IPS DF 6.9 (cell line): ENCODE data around the gene DSCAM.

ENCODE experiments used
- DNase-seq: peaks from one replicate; pipeline ENCODE4 v3.0.0-alpha.2; 2013; ENCODE audit warnings: low read depth, low spot score
- H3K27ac ChIP-seq: one replicate; pipeline ENCODE4 v1.5.1; 2013; ENCODE audit warnings: low read length, control low read depth
- H3K27me3 ChIP-seq: 2 replicates; pipeline ENCODE4 v1.6.1; 2013; ENCODE audit warnings: mild to moderate bottlenecking, low read length; ENCODE audit not compliant: control insufficient read depth, insufficient read depth
- H3K36me3 ChIP-seq: 2 replicates; pipeline ENCODE4 v1.6.1; 2013; ENCODE audit warnings: low read length; ENCODE audit not compliant: control insufficient read depth, insufficient read depth
- H3K4me1 ChIP-seq: 2 replicates; pipeline ENCODE4 v1.6.1; 2013; ENCODE audit warnings: low read length; ENCODE audit not compliant: control insufficient read depth, insufficient read depth
- H3K4me3 ChIP-seq: 2 replicates; pipeline ENCODE4 v1.5.1; 2013; ENCODE audit warnings: mild to moderate bottlenecking, low read length
- H3K9me3 ChIP-seq: 2 replicates; pipeline ENCODE4 v1.6.1; 2013; ENCODE audit warnings: low read length, inconsistent platforms; ENCODE audit not compliant: control insufficient read depth, insufficient read depth
- WGBS: extraction: QIAGEN DNeasy Blood & Tissue Kit; methylation state at CpG from one replicate; pipeline ENCODE4 v1.1.7; 2013; ENCODE audit warnings: mixed read lengths, missing lambda C conversion rate; ENCODE audit not compliant: insufficient read length, insufficient coverage; 5-methylcytosine and 5-hydroxymethylcytosine counted together

Gene DSCAM

DNA sequence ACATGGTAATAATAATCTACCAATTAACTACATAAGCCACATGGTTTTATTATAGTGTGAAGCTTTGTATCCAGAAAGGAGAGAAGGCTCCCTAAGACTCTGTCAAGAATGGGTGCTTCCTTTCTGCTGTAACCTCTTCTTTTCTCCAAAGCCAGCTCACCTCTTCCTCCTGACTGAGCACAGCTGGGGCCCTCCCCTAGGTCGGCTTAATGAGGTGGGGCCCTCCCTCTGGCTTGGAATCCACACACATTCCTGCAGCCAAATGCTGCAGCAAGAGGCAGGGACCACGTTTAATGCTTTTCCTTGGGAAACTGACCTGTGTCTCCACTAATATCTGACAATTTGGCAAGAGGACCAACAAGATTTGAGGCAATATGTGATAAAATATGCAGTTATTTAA is 94.8 kb downstream of the DSCAM start:
- DNase-seq, result no peak
- Histone ChIP-seq H3K27ac (no peak overlapping the region), H3K27me3 (no peaks in the 10 kb centered on the region), H3K4me1 (no peaks in the 10 kb centered on the region), H3K9me3 (peaks cover 5% of the 10 kb centered on the region), H3K4me3 (no peak overlapping the region), H3K36me3 (no peaks in the 10 kb centered on the region)
- no CpG with 5 or more reads among the region's 2 CpGs for whole genome bisulfite sequencing

DNA sequence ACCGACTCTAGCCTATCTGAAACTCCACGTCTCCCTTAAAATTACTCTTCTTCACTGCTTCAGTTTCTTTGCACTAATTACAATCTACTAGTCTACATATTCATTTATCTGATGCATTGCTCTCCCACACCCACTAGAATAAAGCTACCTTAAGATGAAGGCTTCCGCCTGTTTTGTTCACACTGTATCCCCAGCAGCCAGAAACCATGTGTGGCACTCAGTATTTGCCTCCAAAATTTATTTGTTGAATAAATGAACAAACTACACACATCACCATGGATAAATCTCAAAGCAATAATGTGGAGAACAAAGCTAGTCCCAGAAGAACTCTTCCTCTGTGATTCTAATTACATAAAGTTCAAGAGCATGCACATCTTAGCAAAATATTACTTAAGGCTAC is 95.7 kb downstream of the DSCAM start:
- Histone ChIP-seq H3K27ac (no peak overlapping the region), H3K4me1 (no peaks in the 10 kb centered on the region), H3K4me3 (no peak overlapping the region), H3K9me3 (peaks cover 5% of the 10 kb centered on the region), H3K27me3 (no peaks in the 10 kb centered on the region), H3K36me3 (no peaks in the 10 kb centered on the region)
- WGBS, result no CpG with 5 or more reads among the region's 3 CpGs
- no peak for DNase-seq

DNA sequence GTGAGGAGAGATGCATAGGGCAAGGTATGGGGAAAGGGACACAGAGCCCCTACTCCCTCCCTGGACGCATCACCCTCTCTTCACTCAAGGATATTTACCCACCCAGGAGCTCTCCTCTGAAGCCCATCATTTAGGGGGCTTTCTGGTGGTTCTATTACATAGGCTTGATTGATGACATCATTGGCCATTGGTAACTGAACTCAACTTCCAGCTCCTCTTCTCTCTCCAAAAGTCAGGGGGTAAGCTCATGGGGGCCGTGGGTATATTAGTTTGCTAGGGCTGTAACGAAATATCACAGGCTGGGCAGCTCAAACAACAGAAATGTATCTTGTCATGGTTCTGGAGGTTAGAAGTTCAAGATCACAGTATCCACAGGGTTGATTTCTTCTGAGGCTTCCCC is 110.8 kb downstream of the DSCAM start:
- Histone ChIP-seq H3K9me3 (peaks cover 13% of the 10 kb centered on the region), H3K36me3 (no peaks in the 10 kb centered on the region), H3K27ac (no peak overlapping the region), H3K4me3 (no peak overlapping the region), H3K27me3 (no peaks in the 10 kb centered on the region), H3K4me1 (no peaks in the 10 kb centered on the region)
- WGBS, result no CpG with 5 or more reads among the region's 3 CpGs
- DNase-seq, result no peak

DNA sequence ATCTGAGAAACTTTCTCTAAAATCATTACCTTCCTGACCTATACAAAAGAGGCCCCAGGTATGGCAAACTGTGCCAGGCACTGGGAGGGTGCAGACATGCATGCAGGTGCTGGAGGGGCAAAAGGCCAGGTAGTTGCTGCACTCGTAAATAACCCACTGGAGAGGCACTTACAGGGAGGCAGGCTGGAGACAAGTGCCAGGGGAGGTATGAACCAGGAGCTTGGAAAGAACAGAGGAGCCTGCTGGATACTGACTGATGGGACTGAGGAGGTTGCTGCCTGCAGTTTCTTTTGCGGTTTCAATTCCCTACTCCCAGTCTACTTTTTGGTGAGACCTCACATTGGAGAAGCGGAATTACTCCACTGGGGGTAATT is 113.9 kb downstream of the DSCAM start:
- no peaks in the 10 kb centered on the region for H3K4me1 ChIP-seq
- no peaks in the 10 kb centered on the region for H3K27me3 ChIP-seq
- WGBS, result no CpG with 5 or more reads among the region's 3 CpGs

DNA sequence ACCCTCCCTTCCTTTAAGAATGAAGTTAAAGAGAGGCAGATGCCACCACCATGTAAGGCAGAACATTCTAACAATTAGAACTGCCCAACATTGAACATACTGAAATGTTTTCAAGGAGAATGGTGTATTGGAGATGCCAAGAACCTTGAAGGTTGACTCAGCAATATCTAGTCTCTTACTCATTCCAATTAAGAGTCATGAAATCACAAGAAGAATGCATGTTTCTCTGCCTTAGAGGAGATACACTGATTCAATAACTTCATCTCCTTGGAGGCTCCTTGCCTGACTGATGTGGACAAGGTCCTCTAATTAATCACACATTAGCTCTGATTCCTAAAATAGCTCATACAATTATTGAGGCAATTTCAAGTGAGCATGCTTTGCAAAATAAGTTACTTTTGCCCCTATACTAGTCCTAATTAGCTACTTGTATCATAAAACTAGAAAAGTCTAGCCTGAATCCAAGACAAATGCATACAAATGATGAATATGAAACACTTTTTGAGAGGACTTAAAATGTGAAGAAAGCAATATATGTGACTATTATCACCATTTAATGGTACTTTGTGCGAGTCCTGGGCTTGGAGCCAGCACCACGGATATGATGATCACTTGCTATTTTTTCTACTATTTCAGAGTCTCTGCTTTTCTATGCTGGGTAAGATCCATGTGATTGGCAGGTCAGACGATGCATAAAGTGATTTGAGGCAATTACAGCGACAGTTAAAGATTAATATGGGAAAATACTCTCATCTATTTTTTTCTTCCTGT is 114.5 kb downstream of the DSCAM start:
- no CpG with 5 or more reads among the region's 4 CpGs for WGBS
- Histone ChIP-seq H3K4me1 (no peaks in the 10 kb centered on the region), H3K36me3 (no peaks in the 10 kb centered on the region), H3K4me3 (no peak overlapping the region), H3K27me3 (no peaks in the 10 kb centered on the region), H3K27ac (no peak overlapping the region), H3K9me3 (peaks cover 11% of the 10 kb centered on the region)
- DNase-seq, result no peak

More for the DNA sequence above, 113.9 kb downstream of the DSCAM start:
- no peak overlapping the region for H3K4me3 ChIP-seq
- peaks cover 10% of the 10 kb centered on the region for H3K9me3 ChIP-seq
- no peaks in the 10 kb centered on the region for H3K36me3 ChIP-seq
- H3K27ac ChIP-seq, result no peak overlapping the region
- no peak for DNase-seq

DNA sequence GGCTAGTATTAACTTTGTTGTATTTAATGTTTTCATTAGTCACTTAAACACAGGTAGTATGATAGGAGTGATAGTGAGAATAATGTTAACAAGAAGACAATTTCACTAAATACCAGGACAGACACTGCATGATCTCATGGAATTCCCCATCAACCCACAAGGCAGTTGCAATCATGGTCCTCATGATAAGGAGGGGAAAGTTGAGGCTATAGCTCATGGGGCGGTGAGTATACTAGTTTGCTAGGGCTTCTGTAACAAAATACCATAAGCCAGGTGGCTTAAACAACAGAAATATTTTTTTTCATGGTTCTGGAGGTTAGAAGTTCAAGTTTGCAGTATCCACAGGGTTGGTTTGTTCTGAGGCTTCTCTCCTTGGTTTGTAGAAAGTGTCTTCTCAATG is 115.8 kb downstream of the DSCAM start:
- no peak for DNase-seq
- Histone ChIP-seq H3K27me3 (no peaks in the 10 kb centered on the region), H3K4me1 (no peaks in the 10 kb centered on the region), H3K36me3 (no peaks in the 10 kb centered on the region), H3K4me3 (no peak overlapping the region), H3K9me3 (peaks cover 10% of the 10 kb centered on the region), H3K27ac (no peak overlapping the region)
- no CpG with 5 or more reads among the region's 1 CpG for WGBS

DNA sequence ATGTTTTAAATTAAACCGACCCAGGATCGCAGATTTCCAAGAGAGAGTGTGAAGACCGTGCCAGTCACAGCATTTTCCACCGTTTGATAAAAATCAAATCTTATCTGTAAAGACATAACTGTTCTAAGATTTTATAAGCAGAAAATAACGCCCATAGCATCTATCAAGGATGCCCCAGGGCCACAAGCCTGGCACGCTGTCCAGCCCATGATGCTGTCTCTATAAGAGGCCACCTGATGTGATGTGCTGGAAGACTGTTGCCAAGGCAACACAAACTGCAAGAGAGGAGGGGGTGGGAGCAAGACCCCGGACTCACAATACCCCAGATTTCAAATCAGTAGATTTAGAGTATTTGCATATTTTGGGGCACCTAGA is 116.5 kb downstream of the DSCAM start:
- no CpG with 5 or more reads among the region's 7 CpGs for WGBS
- no peaks in the 10 kb centered on the region for H3K27me3 ChIP-seq
- DNase-seq, result no peak
- H3K27ac ChIP-seq, result no peak overlapping the region
- peaks cover 11% of the 10 kb centered on the region for H3K9me3 ChIP-seq
- no peak overlapping the region for H3K4me3 ChIP-seq
- H3K36me3 ChIP-seq, result no peaks in the 10 kb centered on the region
- H3K4me1 ChIP-seq, result no peaks in the 10 kb centered on the region

DNA sequence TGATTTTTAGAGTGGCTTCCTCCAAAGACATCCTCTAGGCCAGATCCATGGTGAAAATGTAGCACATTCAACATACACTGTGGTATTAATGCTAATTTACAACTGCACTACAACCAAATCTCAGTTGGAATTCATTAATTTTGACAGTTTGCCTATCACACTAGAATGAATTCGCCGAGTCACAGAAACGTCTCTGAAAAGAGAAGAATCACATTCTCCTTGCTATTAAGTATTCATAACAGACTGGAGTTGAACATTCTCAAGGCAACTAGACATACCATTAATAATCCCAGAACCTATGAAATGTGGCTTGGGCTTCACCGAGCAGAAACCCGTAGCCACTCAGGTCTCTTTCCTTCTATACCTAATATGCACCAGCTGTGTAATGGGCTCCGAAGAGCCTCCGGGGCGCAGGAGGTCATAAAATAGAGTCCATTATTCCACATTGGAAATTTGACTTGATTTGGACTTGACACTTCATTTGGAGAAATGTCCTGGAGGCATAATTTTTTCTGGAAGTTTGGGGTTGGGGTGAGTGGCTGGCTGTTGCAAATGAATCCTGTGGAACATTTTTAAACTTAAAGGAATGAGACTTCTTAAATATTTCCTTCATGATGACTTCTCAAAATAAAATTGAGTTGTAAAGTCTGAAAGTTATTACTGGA is 117.1 kb downstream of the DSCAM start:
- no CpG with 5 or more reads among the region's 8 CpGs for WGBS
- no peak overlapping the region for H3K4me3 ChIP-seq
- no peaks in the 10 kb centered on the region for H3K36me3 ChIP-seq

DNA sequence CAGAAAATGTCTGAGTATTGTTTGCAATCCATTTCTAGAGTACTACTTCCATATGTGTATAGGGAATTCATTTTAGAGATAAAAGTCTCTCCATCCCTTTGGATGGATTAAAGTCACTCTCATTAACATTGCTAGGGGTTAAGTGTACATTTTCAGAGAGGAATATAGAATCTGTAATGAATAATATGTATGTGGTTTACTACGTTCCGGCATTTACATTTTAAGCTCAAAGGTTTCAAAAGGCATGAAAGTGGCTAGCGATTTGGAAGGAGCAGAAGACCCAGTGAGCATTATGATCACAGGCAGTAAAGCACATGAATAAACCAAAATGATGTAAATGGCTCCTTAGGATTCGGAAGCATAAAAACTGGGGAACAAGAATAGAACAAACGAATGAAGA is 123.0 kb downstream of the DSCAM start:
- Histone ChIP-seq H3K36me3 (no peaks in the 10 kb centered on the region), H3K4me1 (no peaks in the 10 kb centered on the region), H3K9me3 (peaks cover 10% of the 10 kb centered on the region), H3K27me3 (no peaks in the 10 kb centered on the region), H3K4me3 (no peak overlapping the region), H3K27ac (no peak overlapping the region)
- no peak for DNase-seq
- no CpG with 5 or more reads among the region's 5 CpGs for WGBS

More for the DNA sequence above, 117.1 kb downstream of the DSCAM start:
- peaks cover 12% of the 10 kb centered on the region for H3K9me3 ChIP-seq
- DNase-seq, result no peak
- no peak overlapping the region for H3K27ac ChIP-seq
- H3K4me1 ChIP-seq, result no peaks in the 10 kb centered on the region
- H3K27me3 ChIP-seq, result no peaks in the 10 kb centered on the region

DNA sequence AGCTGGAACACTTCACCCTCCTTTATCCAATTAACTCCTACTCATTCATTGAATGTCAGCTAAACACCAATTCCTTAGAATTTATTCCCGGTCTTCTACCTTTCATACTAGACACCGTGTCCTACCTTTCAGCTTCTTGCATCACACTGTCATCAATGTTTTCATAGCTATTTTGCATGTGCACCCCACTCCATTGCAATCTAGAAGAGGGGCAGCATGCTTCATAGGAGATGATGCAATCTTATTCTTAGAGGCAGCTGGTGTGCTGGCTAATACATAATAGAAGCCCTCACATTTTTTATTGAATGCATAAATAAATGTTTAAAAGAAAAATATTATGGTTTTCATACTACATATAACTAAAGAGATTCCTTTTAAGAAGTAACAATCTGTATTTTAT is 123.6 kb downstream of the DSCAM start:
- H3K27me3 ChIP-seq, result no peaks in the 10 kb centered on the region
- H3K4me1 ChIP-seq, result no peaks in the 10 kb centered on the region
- peaks cover 10% of the 10 kb centered on the region for H3K9me3 ChIP-seq
- DNase-seq, result no peak
- no peak overlapping the region for H3K4me3 ChIP-seq
- no peak overlapping the region for H3K27ac ChIP-seq
- WGBS, result 100% methylated on average over 1 of the region's 2 CpGs
- H3K36me3 ChIP-seq, result no peaks in the 10 kb centered on the region

DNA sequence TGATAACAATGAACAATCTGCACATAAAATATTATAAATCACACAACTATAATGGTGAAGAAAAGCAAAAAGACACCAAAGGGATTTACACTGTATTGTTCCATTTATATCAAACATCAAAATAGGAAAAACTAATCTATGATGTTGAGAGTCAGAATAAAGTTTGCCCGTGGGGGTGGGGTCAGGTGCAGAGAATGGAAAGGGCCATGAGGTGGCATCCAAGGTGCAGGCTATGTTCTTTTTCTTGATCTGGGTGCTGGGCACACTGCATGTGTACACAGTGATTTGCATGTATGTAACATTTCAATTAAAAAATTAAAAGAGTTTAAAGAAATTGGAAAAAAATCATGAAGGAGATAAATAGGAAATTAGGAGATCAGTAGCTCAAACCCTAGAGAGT is 127.3 kb downstream of the DSCAM start:
- H3K27me3 ChIP-seq, result no peaks in the 10 kb centered on the region
- H3K4me3 ChIP-seq, result no peak overlapping the region
- no peak for DNase-seq
- no peak overlapping the region for H3K27ac ChIP-seq
- H3K4me1 ChIP-seq, result no peaks in the 10 kb centered on the region
- H3K36me3 ChIP-seq, result no peaks in the 10 kb centered on the region
- H3K9me3 ChIP-seq, result peaks cover 10% of the 10 kb centered on the region
- no CpG with 5 or more reads among the region's 1 CpG for WGBS
